SW480 (cell line): ENCODE results near the gene NPRL2.

Experiments
- DNase-seq: peaks from one replicate; pipeline ENCODE4 v3.0.0-alpha.2; 2016; ENCODE audit warnings: low spot score

The NPRL2 gene

DNA sequence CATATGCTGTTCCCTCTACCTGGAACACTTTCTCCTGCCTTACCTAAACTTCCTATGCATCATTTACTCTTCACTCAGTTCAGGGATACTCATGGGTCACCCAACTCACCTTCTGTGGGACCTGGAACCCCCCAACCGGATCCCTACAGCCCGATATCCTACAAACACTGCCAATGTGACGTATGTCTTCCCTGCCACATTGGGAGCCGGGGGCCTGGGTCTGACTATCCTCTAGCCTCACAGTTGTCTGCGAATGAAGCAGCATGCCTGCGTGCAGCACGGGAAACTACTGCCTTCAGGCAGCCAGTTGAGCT lies 405 bp downstream of the NPRL2 start:
- DNase-seq = no peak

DNA sequence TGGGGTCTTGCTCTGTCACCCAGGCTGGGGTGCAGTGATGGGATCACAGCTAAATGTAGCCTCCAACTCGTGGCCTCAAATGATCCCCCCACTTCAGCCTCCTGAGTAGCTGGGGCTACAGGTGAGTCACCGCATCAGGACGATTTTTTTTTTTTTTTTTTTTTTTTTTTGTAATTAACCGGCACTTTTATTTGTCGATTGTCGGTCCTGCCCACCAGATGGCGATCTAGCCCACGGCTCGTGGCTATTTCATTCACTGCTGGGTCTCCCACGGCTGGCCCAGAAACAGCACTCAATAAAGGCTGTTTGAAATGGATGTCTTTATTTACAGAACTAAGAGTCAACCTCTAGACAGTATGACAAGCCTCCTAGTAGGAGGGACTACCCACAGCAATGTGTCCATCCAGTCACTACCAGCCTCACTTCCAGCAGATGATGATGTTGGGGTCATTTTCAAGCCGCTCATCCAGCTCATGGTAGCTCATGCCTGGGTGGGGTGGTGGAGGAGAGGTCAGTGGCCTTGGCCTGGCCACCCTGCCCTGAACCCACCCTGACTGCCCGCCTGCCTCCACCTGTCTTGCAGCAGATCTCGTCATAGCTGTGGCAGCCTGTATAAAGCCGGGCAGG lies 3.3 kb downstream of the NPRL2 start:
- peak; percentile 69 for DNase-seq

DNA sequence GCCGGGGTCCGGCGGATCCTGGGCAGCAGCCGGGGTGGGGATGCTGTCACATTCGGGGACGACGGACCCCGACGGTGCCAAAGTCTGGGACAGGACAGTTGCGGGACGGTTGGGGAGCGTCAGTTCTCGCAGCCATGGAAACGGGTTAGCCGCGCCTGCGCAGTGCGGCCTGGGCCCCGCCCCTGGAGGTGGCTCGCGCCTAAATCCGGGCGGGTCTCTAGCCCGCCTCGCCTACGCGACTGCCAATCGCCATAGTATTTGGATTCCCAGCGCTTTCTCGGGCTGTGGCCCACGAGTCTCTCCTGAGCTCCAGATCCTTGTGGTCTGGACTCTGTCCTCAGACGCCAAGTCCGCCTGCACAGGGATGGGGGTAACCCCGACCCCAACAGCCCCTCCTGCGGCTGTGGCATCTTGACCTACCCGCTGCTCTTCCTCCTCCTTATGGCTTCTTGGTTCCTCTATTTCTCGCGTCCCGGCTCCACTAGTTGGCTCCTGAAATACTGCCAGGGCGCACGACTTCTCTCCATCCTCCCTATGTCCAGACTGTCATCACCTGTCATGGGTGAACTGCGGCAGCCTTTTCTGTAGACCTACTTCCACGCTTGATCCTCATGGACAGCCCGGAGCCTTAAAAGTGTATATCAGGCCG lies 4.9 kb downstream of the NPRL2 start, which contains the start of gene ZMYND10:
Gene ZMYND10, minus strand, starts transcription at position 147 of the 649 bp plus-strand sequence. CDS start 153 bp downstream, outside the sequence.
- peak; percentile 44 for DNase-seq

DNA sequence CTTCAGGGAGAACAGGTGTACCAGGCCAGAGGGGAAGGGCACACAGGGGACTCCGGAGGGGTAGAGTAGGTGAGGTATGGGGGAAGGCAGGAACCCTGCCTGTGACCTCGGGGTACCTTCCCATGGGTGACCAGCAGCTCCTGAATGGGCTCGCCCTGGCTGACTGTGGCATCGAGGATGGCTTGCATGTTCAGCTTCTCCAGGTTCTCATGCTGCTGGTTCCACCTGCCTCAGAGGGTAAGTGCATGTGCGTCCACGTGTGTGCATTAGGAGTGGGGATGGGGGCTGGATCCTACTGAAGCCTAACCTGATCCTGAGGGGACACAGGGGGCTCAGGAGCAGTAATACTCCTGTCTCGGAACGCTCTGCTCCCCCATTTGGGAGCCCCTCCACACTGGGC lies 5.6 kb downstream of the NPRL2 start:
- no peak for DNase-seq

DNA sequence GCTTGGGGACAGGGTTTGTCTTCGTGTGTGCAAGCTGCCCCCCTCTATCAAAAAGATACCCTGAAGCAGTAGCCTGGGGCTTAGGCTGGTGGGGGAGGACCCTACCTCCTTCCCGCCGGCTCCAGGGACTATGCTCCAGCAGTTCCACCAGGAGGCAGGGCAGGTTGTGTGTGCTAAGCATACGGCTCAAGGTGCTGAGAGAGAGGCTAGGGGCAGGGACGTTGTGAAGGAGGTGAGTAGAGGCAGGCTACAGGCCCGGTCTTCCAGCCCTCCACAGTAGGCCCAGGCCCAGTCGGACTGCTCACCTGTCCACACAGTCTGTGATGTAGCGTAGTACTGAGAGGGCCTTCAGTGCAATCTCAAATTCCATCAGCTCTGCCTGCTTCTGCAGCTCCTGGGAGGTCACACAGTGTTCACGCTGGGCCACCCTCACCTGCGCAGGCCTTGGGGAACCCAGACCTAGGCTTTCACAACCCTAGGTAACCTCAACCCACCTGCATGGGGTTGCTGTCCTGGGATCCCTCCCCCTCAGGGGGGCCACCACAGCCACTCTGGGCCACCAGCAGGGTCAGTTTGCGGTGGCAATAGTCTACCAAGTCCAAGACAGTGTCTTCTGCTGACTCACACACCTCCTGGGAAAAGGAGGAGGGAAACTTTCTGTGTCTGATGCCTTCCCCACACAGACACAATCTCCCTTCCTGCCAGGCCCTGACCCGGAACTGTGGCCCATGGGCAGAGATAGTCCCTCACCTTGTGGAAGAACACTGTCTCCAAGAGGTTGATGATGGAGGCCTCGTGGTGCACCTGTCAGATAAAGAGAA lies 7.6 kb downstream of the NPRL2 start:
- DNase-seq = no peak

DNA sequence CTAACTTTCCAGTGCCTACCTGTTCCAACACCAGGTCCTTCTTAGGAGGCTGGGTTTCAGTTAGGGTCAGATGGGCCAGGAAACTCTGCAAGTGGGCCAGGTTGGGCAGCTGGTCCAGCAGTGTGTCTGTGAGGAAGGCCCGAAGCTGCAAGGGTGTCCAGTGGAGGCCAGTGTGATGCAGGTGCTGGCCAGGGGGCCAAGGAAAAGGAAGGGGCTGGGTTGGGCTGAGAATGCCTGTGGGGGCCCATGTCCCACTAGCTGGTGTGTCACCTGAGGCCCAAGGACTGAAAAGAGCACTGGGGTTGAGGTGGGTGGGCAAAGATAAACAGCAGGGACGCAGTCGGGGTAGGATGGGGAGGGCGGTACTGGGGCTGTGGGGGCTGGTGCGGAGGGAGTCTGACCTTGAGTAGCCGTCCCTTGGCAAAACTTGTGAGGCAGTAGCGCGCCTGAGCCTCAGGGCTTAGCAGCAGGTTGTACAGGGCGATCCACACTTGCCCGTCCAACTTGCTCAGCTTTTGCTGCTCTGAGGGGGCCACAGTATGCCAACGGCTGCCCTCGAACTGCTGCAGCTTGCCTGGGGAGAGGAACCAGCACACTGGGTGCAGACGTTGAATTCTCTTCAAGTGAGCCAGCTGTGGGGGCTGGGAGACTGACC lies 8.5 kb downstream of the NPRL2 start:
- no peak for DNase-seq

DNA sequence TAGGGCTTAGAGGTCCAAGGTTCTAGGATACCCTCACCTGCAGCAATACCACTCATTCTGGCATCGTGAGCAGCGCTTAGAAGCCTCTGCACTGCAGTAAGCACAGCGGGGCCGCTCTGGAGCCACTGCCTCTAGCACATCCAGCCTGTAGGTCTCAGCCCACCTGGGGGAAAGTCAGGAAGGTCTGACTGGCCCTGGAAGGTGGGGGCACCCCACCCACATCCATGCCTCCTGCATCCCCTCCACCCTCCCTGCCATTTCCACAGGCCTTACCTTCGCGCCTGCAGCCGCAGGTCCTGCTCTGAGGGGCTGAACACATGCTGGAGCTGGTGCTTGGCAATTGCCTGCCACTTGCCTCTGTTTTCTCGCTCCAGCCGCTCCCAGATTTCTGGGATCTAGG lies 9.0 kb downstream of the NPRL2 start:
- no peak for DNase-seq

DNA sequence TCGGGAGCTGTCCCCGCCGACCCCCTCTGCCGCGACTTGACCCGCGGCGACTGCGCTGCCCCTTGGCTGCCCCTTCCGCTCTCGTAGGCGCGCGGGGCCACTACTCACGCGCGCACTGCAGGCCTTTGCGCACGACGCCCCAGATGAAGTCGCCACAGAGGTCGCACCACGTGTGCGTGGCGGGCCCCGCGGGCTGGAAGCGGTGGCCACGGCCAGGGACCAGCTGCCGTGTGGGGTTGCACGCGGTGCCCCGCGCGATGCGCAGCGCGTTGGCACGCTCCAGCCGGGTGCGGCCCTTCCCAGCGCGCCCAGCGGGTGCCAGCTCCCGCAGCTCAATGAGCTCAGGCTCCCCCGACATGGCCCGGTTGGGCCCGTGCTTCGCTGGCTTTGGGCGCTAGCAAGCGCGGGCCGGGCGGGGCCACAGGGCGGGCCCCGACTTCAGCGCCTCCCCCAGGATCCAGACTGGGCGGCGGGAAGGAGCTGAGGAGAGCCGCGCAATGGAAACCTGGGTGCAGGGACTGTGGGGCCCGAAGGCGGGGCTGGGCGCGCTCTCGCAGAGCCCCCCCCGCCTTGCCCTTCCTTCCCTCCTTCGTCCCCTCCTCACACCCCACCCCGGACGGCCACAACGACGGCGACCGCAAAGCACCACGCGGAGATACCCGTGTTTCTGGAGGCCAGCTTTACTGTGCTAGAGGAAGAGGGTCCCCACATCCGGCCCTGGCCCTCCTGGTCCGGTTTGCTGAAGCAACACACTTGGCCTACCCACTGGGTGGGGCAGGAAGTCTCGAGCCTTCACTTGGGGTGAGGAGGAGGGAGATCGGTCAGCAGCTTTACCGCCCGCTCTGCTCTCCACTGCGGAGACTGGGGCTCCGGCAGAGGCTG lies 9.9 kb downstream of the NPRL2 start, which contains the start of gene RASSF1:
Gene RASSF1, minus strand, starts transcription at position 389 of the 882 bp plus-strand sequence. Its CDS starts 31 bp downstream, at position 358.
- peak; percentile 52 for DNase-seq

DNA sequence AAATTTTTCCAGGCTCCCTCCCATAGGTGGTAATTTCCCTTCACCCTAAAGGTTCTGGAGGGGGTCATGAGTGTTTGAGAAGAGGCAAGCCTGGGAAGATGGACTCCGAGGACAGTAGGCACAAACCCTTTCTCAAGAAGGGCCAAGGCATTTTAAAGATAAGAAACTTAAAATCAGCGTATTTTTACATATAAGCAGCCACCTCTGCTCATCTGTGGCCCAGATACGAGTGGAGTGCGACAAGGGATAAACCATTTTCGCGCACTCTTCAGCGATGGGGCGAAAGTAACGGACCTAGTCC lies 10.5 kb downstream of the NPRL2 start:
- no peak for DNase-seq

DNA sequence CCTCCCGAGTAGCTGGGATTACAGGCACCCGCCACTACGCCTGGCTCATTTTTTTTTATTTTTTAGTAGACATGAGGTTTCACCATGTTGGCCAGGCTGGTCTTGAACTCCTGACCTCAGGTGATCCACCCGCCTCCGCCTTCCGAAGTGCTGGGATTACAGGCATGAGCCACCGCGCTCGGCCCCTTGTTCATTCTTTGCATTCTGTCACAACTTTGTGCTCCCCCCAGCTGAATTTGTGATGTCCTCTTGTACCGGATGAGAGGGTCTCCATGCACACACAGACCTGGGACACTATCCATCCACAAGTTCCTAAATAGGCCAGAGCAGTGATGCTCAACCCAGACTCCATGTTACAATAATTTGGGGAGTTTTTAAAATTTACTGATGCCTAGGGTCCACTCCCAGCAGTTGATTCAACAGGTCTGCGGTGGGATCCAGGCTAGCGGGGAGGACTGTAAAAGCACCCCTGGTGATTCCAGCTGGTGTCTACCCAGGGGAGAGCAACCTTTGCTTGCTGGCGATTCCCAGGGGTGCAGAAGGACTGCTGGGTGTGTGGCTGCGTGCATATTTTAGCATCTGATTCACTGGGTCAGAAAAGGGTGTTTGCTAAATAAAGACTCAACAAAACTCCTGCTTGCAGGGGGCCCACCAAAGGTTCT lies 11.0 kb downstream of the NPRL2 start:
- DNase-seq = no peak

DNA sequence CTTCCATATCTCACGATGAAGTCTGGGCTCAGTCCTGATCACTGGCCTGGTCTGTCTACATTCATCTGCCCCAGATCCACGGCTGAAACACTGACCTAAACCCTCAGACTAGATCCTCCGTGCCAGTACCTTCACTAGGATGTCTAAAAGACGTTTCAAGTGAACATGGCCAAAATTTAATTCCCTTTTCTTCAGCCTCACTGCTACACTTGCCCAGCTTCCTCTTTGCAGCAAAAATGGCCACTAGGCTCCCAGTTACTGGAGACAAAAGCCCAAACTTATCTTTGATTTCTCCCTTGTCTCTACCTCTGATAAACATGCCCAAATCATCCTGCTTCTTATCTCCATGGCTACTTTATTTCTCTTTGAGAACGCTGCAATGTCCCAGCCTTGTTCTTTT lies 11.6 kb downstream of the NPRL2 start:
- DNase-seq = no peak

DNA sequence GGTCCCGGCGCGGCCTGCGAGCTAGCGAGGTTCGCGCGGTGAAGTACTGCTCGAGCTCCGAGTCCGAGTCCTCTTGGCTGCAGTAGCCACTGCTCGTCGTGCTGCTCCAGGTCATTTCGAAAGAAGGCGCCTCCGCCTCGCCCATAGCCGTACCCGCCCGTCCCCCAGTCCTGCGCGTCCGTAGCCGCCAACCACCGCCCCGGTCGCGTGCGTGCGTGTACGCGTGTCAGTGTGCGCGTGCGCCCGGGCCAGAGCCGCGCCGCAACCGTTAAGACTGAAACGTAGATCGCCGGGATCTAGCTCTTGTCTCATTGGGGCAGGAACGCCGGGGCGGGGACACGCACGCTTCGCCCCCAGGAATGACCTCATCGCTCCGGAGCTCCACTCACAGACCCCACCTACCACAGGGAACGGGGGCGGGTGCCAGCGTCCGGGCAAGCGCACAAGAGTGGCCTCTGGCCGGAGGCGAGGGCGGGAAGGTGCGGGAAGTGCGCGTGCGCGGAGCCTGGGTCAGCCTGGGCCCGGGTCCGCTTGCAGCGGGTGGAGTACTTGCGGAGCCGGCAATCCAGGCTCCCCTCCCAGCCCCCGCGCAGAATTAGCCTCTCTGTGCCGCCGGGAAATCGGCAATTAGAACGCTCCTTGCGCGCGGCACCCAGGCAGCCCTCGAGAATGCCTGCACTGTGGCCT lies 13.3 kb downstream of the NPRL2 start:
- DNase-seq = peak; percentile 99

DNA sequence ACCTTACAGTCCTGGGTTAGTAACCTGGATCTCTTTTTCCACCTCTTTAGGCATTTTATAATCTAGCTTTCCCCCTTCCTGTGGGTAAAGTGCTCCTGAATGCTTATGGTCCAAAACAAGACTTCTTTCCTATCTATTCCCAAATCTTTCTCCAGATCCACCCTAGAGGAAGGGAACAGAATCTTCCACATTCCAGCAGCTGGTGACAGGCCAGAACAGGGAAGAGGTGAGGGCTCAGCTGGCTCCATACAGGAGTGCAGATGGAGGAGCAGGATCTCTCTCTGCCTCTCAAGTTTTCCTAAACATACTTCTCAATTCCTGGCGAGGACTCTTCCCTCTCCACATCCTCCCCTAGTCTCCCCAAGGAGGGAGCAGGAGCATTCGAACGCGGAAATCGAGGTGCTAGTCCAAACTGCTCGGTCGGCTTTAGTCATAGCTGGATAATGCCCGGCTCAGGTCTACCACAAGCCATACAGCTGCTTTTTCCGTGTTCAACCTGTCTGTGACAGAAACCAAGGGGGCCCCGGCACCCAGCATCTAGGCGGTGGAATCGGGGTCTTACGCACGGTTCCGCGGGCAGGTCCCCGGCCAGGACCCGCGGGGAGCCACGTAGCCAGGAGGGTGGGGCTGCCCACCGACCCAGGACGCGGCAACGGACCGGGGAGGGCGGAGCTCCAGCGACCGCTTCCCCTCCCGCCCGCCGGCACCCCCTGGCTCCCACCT lies 14.0 kb downstream of the NPRL2 start:
- no peak for DNase-seq

DNA sequence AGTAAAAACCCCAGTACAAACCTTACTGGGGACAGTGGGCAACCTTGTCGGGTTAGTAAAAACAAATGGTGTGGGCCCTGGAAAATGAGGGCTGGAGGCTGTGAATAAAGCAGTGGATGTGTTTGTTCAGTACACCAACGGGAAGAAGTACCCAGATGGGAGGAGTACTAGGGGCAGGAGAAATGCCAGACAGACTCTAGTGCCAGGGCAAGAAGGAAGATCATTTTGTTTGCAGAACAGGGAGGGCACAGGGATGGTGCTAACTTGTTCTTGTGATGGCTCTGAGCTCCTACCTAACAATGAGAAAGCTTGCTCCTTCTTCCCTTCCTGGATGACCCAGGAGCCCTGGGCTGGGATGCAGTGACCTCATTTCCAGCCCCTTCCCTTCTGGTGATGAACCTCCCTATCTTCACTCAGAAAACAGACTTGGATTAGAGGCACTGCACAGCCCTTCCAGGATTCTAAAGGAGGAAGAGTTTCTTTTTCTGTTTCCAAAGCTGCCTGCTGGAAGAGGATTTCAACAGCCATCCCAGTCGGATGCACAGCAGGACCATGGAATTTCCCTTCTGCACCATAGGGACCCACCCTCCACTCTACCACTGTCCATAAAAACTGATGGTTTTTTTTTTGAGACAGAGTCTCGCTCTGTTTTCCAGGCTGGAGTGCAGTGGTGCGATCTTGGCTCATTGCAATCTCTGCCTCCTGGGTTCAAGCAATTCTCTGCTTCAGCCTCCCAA lies 16.1 kb downstream of the NPRL2 start:
- DNase-seq = no peak

DNA sequence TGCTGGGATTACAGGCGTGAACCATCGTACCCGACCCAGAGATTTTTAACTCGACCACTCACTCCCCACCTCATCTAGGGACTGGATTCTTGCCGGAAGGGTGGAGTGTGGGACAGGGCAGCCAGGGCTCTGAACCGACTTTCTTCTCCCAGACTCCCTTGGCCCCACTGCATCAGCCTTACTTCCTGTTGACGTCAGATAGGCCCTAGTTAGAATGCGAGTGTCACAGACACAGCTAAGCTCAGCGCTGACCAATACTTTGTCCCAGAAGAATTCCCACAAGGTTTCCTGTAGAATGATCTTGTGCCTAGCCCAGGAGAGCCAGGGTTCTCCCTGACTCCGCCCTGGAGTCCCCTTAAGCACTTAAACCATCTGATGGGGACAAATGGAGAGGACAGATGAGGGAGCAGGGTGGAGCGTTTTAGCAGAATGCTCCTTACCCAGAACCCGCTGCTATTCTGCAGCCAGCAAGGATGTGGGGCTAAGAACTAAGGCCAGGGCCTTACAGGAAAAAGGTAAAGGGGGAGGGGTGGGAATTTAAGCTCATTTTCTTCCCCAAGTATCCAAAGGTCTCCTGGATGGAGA lies 16.7 kb downstream of the NPRL2 start:
- DNase-seq = no peak

DNA sequence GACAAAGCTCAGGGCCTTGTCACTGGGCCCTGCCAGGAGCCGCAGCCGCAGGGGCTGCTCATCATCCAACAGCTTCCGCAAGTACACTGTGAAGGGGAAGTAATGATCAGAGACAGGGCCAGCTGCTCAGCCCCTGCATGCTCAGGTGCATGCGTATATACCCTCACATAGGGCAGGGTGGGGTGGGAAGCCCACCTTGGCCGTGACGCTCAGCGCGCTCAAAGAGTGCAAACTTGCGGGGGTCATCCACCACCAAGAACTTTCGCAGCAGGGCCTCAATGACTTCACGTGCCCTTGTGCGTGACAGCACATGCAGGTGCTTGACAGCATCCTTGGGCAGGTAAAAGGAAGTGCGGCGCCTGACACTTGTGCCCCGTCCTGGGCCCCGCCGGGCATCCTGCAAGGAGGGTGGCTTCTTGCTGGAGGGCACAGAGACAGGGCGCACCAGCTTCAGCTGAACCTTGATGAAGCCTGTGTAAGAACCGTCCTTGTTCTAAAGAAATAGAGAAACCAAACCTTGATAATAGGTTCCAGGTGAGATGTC lies 19.1 kb downstream of the NPRL2 start:
- DNase-seq = no peak

DNA sequence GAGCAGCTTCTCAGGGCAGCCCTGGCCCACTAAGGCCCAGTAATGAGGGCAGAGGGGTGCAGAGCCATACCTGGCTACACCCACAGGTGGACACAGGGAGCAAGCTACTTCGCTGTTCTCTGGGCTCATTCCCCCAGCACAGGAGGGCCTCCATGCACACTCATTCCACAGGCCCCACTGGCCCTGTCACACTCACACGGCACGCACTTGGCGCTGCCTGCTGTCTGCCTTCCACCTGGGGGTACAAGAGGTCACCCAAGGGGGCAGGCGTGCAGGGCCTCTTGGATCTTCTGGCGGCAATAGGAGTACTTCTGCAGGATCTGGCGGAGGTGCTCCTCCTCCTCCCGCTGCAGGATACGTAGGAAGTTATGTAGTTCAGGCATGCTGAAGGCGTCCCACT lies 20.2 kb downstream of the NPRL2 start:
- no peak for DNase-seq

DNA sequence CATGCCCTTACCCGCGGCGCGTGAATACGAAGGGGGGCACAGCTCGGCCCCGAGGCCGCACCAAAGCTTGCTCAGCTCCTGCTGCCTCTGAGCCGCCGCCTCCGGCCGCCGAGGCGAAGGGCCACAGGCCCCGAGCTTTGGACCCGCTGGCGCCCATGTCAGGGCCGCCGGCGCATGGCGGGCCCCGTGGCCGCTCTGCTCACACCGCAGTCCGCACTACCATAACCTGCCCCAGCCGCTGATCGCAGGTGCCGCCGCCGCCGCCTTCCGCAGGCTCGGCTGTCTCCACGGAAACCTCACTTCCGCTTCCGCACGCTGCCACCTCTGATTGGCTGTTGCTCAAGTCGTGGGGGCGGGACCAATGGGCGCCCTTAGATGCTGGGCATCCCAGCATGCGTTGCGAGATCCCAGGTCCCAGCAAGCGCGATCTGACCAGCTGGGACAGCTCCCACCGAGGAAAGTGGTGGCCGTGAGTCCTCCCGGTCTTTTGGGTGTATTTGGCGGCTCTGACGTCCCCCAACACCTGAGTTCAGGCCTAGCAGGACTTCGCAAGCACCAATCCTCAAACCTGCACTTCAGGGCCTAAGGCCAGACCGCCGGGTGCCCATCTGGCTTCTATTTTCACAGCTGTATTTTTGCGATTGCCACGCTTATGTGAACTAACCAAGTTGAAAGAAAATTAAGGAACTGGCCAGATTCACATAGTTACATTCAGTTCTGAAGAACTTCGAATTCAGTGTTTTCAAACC lies 22.5 kb downstream of the NPRL2 start, which contains the start of gene TUSC2:
Gene TUSC2, minus strand, starts transcription at position 281 of the 749 bp plus-strand sequence. Its CDS starts 124 bp downstream, at position 157.
- DNase-seq = peak; percentile 95
